OCI-LY3 (cell line): ENCODE data around the gene PAWR.

Experiments
- EZH2phosphoT487 ChIP-seq: fragments of 200-600 bp; shearing (Covaris generic); IDR thresholded peaks from 2 replicates; pipeline ENCODE4 v1.6.1; 2018; ENCODE audit warnings: antibody characterized with exemption, mixed run types, low read depth
- TF ChIP-seq, protein P1 (sequence below): fragments of 200-600, 300-600 bp; sonication (generic); IDR thresholded peaks from 2 replicates; pipeline ENCODE4 v1.5.1; 2014; ENCODE audit warnings: antibody characterized with exemption, low read length, low read depth

GRCh38 chr12:79668113-79668512, 22.7 kb downstream of the PAWR start:
- TF ChIP-seq, protein P1, sequence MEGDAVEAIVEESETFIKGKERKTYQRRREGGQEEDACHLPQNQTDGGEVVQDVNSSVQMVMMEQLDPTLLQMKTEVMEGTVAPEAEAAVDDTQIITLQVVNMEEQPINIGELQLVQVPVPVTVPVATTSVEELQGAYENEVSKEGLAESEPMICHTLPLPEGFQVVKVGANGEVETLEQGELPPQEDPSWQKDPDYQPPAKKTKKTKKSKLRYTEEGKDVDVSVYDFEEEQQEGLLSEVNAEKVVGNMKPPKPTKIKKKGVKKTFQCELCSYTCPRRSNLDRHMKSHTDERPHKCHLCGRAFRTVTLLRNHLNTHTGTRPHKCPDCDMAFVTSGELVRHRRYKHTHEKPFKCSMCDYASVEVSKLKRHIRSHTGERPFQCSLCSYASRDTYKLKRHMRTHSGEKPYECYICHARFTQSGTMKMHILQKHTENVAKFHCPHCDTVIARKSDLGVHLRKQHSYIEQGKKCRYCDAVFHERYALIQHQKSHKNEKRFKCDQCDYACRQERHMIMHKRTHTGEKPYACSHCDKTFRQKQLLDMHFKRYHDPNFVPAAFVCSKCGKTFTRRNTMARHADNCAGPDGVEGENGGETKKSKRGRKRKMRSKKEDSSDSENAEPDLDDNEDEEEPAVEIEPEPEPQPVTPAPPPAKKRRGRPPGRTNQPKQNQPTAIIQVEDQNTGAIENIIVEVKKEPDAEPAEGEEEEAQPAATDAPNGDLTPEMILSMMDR, result no peak
- TF ChIP-seq EZH2phosphoT487, result no peak
